ENCODE measurements around the gene RAD21L1.

RAD21L1 gene

GRCh38 chr20:1265226-1265915 lies 39.5 kb downstream of the RAD21L1 start:
- no peak for TF ChIP-seq CTCF (IDR thresholded peaks at IDR 0.05; ENCODE audit: low read depth, low read length)
- DNase-seq = no peak
- no peaks in the 10 kb centered on the region for H3K9me3 ChIP-seq
- H3K4me3 ChIP-seq (ENCODE audit: low read depth, low read length) = no peak overlapping the region
- no peaks in the 10 kb centered on the region for H3K27me3 ChIP-seq
- H3K4me1 ChIP-seq = no peaks in the 10 kb centered on the region
- no peaks in the 10 kb centered on the region for H3K36me3 ChIP-seq

- TF ChIP-seq CTCF (IDR thresholded peaks at IDR 0.05; ENCODE audit: low read depth, low read length) = no peak
- no peaks in the 10 kb centered on the region for H3K27me3 ChIP-seq
- no peak for DNase-seq
- H3K36me3 ChIP-seq = no peaks in the 10 kb centered on the region
- H3K9me3 ChIP-seq = no peaks in the 10 kb centered on the region
- H3K4me1 ChIP-seq = no peaks in the 10 kb centered on the region
- peak overlapping the region; percentile 28 for H3K4me3 ChIP-seq (ENCODE audit: low read depth, low read length)
These were observed 40.0 kb downstream of the RAD21L1 start for GRCh38 chr20:1265916-1266166.

DNA sequence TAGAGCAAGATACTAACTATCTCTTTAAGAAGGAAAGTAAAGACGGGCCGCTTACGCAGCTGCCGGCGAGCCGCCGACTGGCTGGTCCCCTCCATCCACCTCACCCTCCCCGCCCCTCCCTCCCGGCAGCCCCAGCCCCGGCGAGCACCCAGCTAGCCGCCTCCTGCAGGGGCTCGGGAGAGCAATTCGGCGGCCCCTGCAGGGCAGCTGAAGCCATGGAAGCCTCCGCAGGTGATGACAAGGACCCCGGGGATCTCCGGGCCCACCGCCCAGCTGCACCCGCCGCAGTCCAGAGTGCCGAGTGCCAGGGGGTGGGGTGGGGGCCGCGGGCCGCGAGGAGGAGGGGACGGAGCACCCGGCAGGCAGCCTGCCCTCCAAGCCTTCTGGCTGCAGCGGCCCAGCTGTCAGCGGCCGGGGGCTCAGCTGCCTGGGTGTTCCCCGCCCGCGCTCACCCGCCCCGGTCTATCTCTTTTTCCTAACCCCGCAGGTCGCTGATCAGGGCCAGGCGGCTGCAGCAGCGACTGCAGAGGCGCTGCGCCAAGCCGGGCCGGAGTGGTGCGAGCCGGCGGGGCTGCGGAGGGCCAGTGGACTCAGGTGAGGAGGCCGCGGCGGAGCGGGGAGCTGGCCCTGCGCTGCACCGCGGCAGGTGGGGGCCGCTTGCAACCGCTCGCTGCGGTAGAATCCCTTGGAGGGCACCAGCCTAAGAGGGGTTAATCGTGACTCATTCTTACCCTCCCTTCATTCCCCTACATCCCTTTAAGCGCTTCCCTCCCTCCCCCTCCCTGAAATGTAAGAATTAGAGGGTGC lies 40.5 kb downstream of the RAD21L1 start, which contains the start of gene SNPH:
Gene SNPH, plus strand, starts transcription at position 128 of the 807 bp plus-strand sequence. CDS start 29,946 bp downstream, outside the sequence.
- no peaks in the 10 kb centered on the region for H3K27me3 ChIP-seq
- DNase-seq = peak; percentile 25
- H3K4me1 ChIP-seq = no peaks in the 10 kb centered on the region
- no peaks in the 10 kb centered on the region for H3K9me3 ChIP-seq
- peak within 1 kb of the TSS; percentile 28 for H3K4me3 ChIP-seq (ENCODE audit: low read depth, low read length)
- TF ChIP-seq CTCF (IDR thresholded peaks at IDR 0.05; ENCODE audit: low read depth, low read length) = no peak
- no peaks in the 10 kb centered on the region for H3K36me3 ChIP-seq

DNA sequence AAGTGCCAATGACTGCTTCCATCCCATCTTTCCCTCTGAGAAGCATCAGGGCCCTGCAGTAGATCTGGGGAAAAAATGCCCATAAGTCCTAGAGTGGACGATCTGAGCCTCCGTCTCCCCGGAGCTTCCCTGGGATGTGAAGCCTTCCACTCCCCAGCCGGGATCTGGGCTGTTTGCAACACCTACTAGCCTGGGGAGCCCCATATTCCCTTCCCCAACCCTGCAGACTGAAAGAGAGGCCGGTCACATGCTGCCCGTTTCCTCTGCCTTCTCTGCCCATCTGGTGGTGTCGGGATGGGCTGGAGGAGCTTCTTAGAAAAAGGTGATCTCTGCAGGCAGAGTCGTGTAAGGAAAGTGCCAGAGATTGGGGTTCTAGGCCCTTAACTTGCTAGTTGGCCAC lies 41.3 kb downstream of the RAD21L1 start:
- H3K9me3 ChIP-seq = no peaks in the 10 kb centered on the region
- TF ChIP-seq CTCF (IDR thresholded peaks at IDR 0.05; ENCODE audit: low read depth, low read length) = no peak
- no peaks in the 10 kb centered on the region for H3K27me3 ChIP-seq
- no peaks in the 10 kb centered on the region for H3K4me1 ChIP-seq
- H3K36me3 ChIP-seq = no peaks in the 10 kb centered on the region
- no peak overlapping the region for H3K4me3 ChIP-seq (ENCODE audit: low read depth, low read length)
- no peak for DNase-seq

GRCh38 chr20:1267809-1268374 lies 42.0 kb downstream of the RAD21L1 start:
- H3K4me3 ChIP-seq (ENCODE audit: low read depth, low read length) = no peak overlapping the region
- H3K4me1 ChIP-seq = no peaks in the 10 kb centered on the region
- no peaks in the 10 kb centered on the region for H3K9me3 ChIP-seq
- no peaks in the 10 kb centered on the region for H3K27me3 ChIP-seq
- H3K36me3 ChIP-seq = no peaks in the 10 kb centered on the region
- no peak for TF ChIP-seq CTCF (IDR thresholded peaks at IDR 0.05; ENCODE audit: low read depth, low read length)
- DNase-seq = no peak

DNA sequence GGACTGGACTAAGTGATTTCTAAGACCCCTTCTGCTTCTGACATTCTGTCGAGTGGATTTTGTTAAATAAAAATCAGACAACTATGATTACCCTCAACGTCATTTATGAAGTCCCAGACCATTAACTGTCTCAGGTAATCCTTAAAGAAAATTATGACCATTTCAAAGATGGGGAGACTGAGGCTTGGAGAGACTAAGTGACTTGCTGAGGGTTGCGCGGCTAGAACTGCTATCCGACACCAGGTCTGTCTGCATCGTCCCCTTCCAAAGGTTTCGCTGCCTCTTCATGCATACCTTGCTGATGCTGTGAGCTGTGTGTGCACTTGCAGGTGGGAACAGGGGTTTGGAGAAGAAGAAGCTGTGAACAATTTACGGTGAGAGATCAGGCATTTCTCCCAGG lies 43.4 kb downstream of the RAD21L1 start:
- H3K9me3 ChIP-seq = no peaks in the 10 kb centered on the region
- H3K36me3 ChIP-seq = no peaks in the 10 kb centered on the region
- DNase-seq = no peak
- no peaks in the 10 kb centered on the region for H3K27me3 ChIP-seq
- H3K4me3 ChIP-seq (ENCODE audit: low read depth, low read length) = no peak overlapping the region
- H3K4me1 ChIP-seq = no peaks in the 10 kb centered on the region
- TF ChIP-seq CTCF (IDR thresholded peaks at IDR 0.05; ENCODE audit: low read depth, low read length) = no peak

All from BE2C (cell line).